Smooth muscle cell of bladder (primary cell): Measurements from ENCODE around the gene FDX1. TPM values are rescaled to one million over a fixed set of nuclear protein-coding genes. Genes with fewer than 3 reads are reported as not detected.

Experiments used
- total RNA-seq: library from RNA; depleted of rRNA; stranded (reverse); fragments of >200 nt; gene quantifications from 2 replicates; pipeline ENCODE4 v1.2.3, GENCODE V29; 2014

Gene FDX1, protein sequence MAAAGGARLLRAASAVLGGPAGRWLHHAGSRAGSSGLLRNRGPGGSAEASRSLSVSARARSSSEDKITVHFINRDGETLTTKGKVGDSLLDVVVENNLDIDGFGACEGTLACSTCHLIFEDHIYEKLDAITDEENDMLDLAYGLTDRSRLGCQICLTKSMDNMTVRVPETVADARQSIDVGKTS
- total RNA-seq = 8.7 and 9.5 TPM in 2 replicates

DNA sequence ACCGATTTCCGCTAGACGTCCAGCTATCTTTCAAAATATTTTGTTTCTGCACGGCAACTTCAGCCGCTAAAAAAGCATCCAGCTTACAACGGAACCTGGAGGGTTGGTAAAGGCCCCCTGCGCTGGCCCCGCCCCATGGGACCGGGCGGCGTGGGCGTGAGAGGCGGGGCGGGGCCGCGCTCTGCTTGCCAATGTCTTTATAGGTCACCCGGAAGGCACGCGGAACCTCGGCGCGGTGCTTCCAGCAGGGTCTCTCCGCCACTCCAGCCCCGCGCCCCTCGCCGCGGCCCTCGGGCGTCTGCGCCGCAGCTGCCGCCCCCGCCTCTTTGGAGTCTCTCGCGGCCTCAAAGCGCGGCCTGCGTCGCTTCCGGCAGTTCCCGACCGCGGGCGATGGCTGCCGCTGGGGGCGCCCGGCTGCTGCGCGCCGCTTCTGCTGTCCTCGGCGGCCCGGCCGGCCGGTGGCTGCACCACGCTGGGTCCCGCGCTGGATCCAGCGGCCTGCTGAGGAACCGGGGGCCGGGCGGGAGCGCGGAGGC is at the start of gene FDX1:
FDX1 (plus strand) TSS at position 218 of the 536 bp plus-strand sequence; CDS start at position 391, 173 bp downstream.

Other genes starting within 250 kb of the FDX1 start
- 60.3 and 86.4 TPM in 2 replicates for gene RDX, start 133.3 kb upstream of the FDX1 start, total RNA-seq